AG04449 (cell line): ENCODE measurements around the gene NUDC.

ENCODE experiments used
- CTCF ChIA-PET: fragments of 350-600 bp; formaldehyde crosslinking; extraction: SDS; loops from one replicate; lab custom pipeline; 2021; ENCODE audit warnings: antibody characterized with exemption; lab: Yijun Ruan, JAX
- POLR2A ChIA-PET: fragments of 400-600, 350-600 bp; formaldehyde crosslinking; extraction: SDS; loops from one replicate; lab custom pipeline; 2020; ENCODE audit warnings: antibody characterized with exemption, inconsistent platforms; lab: Yijun Ruan, JAX
- DNase-seq: peaks from one replicate; pipeline ENCODE4 v3.0.0-alpha.2; 2010; ENCODE audit warnings: low read depth, low spot score
- H3K4me3 ChIP-seq: 2 replicates; pipeline ENCODE4 v1.5.1; 2011; ENCODE audit warnings: low read depth, mild to moderate bottlenecking, control low read depth, low read length
- CTCF ChIP-seq: IDR thresholded peaks from one replicate; pipeline ENCODE4 v1.5.1; 2011; ENCODE audit warnings: mild to moderate bottlenecking, moderate library complexity, low read length, control low read depth, inconsistent platforms; ENCODE audit not compliant: insufficient read depth; ENCODE audit errors: missing control alignments

The NUDC gene

GRCh38 chr1:26909951-26910342 lies 11.6 kb upstream of the NUDC start:
- no peak for DNase-seq
- TF ChIP-seq CTCF, result no peak
- ChIA-PET CTCF (interaction anchor here (1.0 to 1.5 kb wide), 2 partner anchors 8 to 23 kb away, joined by 3 to 4 read pairs; no protein-coding TSS in a partner anchor), POLR2A (no interaction called here)
- H3K4me3 ChIP-seq, result no peak overlapping the region

- DNase-seq, result no peak
- TF ChIP-seq CTCF, result no peak
- POLR2A ChIA-PET, result no interaction called here
- H3K4me3 ChIP-seq, result no peak overlapping the region
- CTCF ChIA-PET, result interaction anchor here (1.0 kb wide), 1 partner anchor 23 kb away, joined by 3 read pairs; no protein-coding TSS in a partner anchor
These were observed 11.0 kb upstream of the NUDC start for GRCh38 chr1:26910343-26911160.

GRCh38 chr1:26911399-26912146 lies 10.0 kb upstream of the NUDC start:
- POLR2A ChIA-PET, result no interaction called here
- CTCF ChIA-PET, result no interaction called here
- DNase-seq, result no peak
- TF ChIP-seq CTCF, result no peak
- no peak overlapping the region for H3K4me3 ChIP-seq

GRCh38 chr1:26912147-26912490 lies 9.4 kb upstream of the NUDC start:
- H3K4me3 ChIP-seq, result no peak overlapping the region
- CTCF ChIA-PET, result no interaction called here
- TF ChIP-seq CTCF, result no peak
- POLR2A ChIA-PET, result no interaction called here
- no peak for DNase-seq

GRCh38 chr1:26913389-26913753 lies 8.2 kb upstream of the NUDC start:
- no peak overlapping the region for H3K4me3 ChIP-seq
- DNase-seq, result no peak
- ChIA-PET POLR2A (no interaction called here), CTCF (no interaction called here)
- TF ChIP-seq CTCF, result no peak
